ENCODE data around the gene NIT1.

NIT1 gene, protein sequence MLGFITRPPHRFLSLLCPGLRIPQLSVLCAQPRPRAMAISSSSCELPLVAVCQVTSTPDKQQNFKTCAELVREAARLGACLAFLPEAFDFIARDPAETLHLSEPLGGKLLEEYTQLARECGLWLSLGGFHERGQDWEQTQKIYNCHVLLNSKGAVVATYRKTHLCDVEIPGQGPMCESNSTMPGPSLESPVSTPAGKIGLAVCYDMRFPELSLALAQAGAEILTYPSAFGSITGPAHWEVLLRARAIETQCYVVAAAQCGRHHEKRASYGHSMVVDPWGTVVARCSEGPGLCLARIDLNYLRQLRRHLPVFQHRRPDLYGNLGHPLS

GRCh38 chr1:161117759-161118581 is at the start of gene NIT1, which contains the start of gene PFDN2:
TSS of gene NIT1 (plus strand) at chr1:161118105. CDS start at chr1:161118177, 72 bp downstream.
TSS of gene PFDN2 (minus strand) at chr1:161118037. CDS start at chr1:161118026, 11 bp downstream.
- DNase-seq: peak; percentile 87

DNA sequence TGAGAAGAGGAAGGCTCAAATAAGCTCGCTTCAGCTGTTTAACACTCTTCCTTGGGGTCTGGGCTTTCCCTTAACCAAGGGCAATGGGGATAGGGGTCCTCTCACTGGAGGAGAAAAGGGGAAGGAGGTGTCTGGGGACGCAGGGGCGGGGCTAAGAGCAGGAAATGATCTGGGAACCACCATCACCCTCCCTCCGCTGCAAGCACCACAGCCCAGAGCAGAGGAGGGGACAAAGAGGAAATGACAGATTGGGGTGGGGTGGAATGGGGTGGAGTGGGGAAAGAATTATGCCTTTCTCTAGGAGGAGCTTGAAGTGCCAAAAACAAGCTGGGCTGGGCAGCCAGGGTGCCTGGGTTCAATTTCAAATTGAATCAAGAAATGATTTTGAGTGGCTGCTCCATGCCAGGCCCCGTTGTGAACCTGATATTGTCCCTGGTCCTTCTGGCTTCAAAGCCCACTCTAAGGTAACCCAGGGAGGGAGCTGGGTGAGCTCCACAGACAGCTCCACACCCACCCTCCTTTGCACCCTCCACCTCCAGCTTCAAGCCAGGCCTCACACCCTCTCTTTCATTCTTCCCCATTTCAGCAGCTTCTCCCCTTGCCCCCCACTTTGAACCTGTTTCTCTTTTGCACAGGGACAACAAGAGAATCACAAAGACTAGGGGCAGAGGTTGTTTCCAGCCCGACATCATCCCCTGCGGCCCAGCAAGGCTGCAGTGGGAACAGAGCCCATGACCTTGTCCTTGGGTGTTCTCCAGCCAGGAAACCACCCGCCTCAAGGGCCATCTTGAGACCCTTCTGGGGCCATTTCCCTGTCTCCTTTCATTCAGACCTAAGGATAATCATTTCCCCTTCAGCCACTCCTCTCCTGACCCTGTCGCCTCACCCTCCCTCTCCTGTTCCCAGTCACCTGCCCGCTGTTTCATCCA is 49.3 kb upstream of the NIT1 start:
- peak; percentile 79 for DNase-seq

GRCh38 chr1:161069241-161069640 is 48.7 kb upstream of the NIT1 start:
- DNase-seq: no peak

GRCh38 chr1:161069731-161070270 is 48.1 kb upstream of the NIT1 start, which contains the start of gene ARHGAP30:
TSS of gene ARHGAP30 (minus strand) at chr1:161069891. CDS start at chr1:161069624, 267 bp downstream.
- peak; percentile 89 for DNase-seq

DNA sequence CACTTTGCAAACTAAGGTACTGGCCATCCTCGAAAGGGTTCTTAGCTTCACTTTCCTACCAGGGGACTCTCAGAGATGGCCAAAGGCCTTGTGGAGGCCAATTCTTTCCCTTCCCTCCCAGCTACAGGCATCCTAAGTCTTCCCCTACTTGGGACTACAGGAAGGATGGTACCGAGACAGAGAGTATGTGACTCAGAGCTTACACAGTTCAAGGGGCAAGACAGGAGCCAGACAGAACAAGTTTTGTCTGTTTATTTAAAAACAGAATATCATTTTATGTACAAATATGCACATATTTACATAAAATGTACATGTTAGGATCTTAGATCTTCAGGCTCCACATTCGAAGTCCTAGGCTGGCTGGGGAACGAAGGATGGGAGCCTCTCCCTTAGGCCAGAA is 47.1 kb upstream of the NIT1 start:
- no peak for DNase-seq

- DNase-seq: peak; percentile 43
Observed at GRCh38 chr1:161071886-161072371, 46.0 kb upstream of the NIT1 start.

- DNase-seq: no peak
Observed at GRCh38 chr1:161072751-161073449, 45.0 kb upstream of the NIT1 start.

DNA sequence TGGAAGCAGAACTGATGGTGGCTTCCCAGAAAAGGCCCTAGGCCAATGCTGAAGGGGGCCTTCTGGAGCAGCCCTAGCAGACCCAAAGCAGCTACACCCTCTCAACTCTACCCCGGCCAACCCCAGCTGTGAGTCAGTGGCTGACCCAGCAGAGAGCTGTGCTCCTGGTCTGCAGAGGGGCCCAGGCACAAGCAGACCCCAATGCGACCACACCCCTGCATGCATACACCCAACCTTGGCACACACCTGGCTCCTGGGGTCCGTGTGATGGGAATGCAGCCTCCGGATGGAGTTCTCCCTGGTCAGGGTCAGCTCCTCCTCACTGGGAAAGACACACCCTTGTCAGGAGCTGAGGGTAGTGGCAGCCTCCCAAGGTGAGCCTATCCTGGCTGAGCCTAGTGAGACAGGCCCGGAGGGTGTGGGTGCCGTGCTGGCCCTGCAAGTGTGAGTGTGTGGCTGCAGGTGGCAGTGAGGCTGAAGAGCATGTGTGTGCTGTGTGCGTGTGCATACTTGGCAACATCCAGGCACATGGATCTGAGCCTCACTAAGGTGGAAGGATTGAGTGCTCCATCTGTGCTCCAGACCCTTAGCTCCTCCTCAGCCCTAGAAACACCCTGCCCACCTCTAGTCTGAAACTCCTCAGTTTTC is 44.3 kb upstream of the NIT1 start:
- DNase-seq: no peak

- DNase-seq: no peak
Observed at GRCh38 chr1:161074676-161075368, 43.1 kb upstream of the NIT1 start.

DNA sequence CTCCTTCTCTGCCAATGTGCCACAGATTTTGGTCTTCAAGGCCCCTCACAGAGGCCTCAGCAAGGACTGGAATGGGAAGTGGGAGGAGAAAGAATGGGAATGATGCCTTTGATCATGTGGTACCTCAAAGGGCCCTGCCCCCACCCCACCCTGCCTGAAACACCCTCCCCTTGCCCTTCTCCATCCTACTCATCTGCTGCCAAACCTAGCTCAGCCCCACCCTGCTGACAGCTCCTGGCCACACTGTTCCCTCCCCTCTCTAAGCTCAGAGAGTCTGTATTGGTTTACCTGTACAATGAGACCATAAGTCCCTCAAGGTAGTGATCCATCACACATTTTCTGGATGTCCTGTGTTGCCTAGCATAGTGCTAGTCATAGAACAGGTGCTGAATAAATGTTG is 41.5 kb upstream of the NIT1 start:
- DNase-seq: no peak

- no peak for DNase-seq
Observed at GRCh38 chr1:161077426-161077825, 40.5 kb upstream of the NIT1 start.

- DNase-seq: no peak
Observed at GRCh38 chr1:161079436-161080110, 38.3 kb upstream of the NIT1 start.

- DNase-seq: no peak
Observed at GRCh38 chr1:161080441-161081405, 37.2 kb upstream of the NIT1 start.

DNA sequence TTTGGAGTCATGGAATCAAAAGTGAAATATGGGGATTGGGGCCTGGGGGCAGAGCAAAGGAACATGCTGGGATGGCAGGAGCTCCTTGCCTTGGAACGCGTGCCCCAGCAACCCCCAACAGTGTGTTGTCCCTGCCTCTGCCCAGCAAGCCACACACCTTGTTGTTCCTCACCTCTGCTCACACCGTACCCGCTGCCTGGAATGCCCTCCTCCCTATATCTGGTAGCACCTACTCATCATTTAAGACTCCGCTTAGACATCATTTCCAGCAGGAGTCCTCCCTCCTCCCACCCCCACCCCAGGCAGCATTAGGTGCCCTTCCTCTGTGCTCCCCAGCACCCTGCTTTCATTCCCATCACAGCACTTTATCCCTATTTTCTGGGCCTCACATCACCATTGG is 36.4 kb upstream of the NIT1 start:
- DNase-seq: no peak

DNA sequence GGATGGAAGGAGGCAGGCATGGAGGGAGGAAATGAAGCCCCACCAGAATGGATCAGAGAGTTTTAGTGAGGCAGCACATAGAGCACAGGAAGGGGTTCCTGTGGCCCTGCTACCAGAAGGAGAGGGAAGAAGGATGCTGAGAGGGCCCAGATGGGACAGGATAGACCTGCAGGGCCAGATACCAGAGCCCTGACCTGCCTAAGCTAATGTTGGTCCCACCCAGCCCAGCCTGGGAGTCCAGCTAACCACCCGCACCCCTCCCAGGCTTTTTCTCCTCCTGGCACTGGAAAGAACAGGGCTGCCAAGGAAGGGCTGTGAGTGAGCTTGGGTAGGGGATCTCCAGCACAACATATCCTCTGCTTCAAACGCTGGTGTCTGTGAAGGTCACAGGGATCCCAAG is 35.4 kb upstream of the NIT1 start:
- DNase-seq: no peak

DNA sequence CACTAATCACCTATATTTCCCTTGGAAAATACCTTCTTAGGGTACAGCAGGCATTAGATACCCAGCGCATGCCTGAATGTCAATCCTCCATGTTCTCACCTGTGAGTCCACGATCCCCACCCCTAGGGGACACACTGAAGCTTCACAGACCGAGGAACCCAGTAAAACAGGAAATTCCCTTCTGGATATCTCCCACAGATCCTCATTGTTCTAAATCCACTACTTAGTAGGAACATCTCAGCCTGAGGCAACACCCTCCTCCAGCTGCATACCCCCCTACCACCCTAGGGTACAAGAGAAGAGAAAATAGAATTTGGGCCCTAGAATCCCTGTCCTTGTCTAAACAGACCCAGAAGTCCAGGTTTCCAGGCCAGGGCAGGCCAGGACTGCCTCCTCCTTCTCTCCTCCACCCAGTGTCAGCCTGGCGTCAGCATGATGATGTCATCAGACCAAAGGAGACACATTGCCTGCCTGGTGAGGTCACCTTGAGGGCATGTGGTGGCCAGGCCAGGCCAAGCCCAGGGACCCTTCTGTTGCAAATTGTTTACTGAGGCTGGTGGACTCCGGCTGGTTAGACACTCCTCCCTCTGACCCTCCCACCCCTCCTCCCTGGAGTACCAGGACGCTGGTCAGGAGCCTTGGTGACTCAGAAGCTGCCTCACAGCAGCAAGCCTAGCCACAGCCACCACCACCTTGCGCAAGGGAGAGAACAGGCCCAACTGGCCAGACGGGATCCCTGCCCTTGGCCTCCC is 34.7 kb upstream of the NIT1 start:
- DNase-seq: no peak

DNA sequence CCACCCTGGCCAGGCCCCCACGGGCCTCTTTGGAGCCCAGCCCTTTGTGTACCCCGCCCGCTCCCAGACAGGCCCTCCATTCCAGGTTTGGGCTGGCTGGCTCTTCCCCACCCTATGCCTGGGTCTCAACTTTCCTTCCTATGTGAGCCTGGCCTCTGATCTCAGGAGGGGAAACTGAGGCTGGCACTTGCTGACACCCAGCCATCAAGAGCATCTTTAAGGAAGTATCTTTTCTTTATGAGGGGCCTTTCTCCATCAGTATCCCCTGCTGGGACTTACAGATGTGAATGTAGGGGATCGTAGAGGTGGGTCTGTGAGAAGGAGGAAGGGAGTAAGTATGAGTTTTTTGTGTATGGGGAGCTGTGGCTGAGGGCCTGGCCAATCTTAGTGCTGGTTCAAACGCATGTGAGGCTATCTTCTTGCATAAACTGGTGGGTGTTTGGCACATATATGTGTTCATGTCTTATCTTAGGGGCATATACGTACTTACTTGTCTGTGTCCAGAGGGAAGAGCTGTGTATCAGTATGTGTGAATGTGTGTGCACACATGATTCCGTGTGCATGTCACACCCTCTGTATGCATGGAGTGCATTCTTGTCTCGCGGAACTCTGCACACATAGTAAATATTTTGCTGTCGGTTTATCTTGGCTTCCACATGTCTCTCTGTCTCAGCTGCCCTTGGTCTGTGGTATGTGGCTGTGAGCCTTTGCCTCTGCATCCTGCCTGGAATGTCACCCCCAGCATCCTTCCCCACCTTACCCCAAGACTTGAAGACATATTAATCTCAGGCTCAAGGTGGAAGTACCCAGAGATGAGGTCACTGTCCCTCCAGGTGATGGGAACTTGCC is 33.9 kb upstream of the NIT1 start:
- DNase-seq: no peak

Measured in stimulated activated CD4-positive, alpha-beta T cell treated with anti-CD3 and anti-CD28 coated beads, Interleukin-1b, Interleukin-23, amount 100 ng/mL, for 48 hours (primary cell).